ENCODE measurements around the gene SH2D3A.
"Not testable (repeated sequence)": the region's sequence is repeated elsewhere in the genome, so short reads cannot be mapped to it uniquely, and the experiment has no call there.

DNA sequence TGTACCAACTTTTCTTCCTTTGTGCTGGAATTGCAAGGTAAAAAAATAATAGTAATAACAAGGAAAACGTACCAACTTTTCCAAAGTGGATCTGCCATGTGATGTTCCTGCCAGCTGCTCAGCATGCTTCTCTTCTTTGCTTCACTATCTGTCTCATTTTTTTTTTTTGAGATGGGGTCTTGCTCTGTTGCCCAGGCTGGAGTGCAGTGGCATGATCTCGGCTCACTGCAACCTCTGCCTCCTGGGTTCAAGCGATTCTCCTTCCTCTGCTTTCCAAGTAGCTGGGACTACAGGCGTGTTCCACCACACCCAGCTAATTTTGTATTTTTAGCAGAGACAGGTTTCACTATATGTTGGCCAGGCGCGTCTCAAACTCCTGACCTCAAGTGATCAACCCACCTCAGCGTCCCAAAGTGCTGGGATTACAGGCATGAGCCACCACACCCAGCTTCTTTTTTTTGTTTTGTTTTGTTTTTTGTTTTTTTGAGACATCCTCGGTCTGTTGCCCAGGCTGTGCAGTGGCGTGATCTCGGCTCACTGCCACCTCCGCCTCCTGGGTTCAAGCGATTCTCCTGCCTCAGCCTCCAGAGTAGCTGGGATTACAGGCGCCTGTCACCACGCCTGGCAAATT is 33.0 kb upstream of the SH2D3A start:
- TF ChIP-seq, protein P1, sequence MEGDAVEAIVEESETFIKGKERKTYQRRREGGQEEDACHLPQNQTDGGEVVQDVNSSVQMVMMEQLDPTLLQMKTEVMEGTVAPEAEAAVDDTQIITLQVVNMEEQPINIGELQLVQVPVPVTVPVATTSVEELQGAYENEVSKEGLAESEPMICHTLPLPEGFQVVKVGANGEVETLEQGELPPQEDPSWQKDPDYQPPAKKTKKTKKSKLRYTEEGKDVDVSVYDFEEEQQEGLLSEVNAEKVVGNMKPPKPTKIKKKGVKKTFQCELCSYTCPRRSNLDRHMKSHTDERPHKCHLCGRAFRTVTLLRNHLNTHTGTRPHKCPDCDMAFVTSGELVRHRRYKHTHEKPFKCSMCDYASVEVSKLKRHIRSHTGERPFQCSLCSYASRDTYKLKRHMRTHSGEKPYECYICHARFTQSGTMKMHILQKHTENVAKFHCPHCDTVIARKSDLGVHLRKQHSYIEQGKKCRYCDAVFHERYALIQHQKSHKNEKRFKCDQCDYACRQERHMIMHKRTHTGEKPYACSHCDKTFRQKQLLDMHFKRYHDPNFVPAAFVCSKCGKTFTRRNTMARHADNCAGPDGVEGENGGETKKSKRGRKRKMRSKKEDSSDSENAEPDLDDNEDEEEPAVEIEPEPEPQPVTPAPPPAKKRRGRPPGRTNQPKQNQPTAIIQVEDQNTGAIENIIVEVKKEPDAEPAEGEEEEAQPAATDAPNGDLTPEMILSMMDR (conservative IDR thresholded peaks at IDR 0.05) = not testable (repeated sequence)
- TF ChIP-seq ZFX (IDR thresholded peaks at IDR 0.05) = not testable (repeated sequence)
